SK-N-SH (cell line): ENCODE data around the gene CELF4. TPM values are rescaled to one million over a fixed set of nuclear protein-coding genes. Genes with fewer than 3 reads are reported as not detected.
A peak's percentile ranks its signal among the peaks of the same experiment; 100 is the strongest.

Experiments
- CTCF ChIA-PET: fragments of 300-600, 350-600 bp; formaldehyde crosslinking; extraction: SDS; loops from one replicate; lab custom pipeline; 2021; lab: Yijun Ruan, JAX
- POLR2A ChIA-PET: fragments of 350-600 bp; sonication (Branson Sonifier 250); formaldehyde crosslinking; extraction: SDS; loops from one replicate; lab custom pipeline; 2020; ENCODE audit warnings: antibody characterized with exemption, inconsistent platforms; lab: Yijun Ruan, JAX
- DNase-seq: peaks from one replicate; pipeline ENCODE4 v3.0.0; 2012
- H2AFZ ChIP-seq: fragments of 200-600 bp; sonication (generic); 2 replicates; pipeline ENCODE4 v1.8.1; 2016; ENCODE audit warnings: antibody characterized with exemption, mild to moderate bottlenecking, low read depth
- H3F3A ChIP-seq: fragments of 200-600 bp; sonication (generic); replicated peaks from 2 replicates; pipeline ENCODE3; 2016; ENCODE audit warnings: antibody characterized with exemption, mild to moderate bottlenecking; ENCODE audit not compliant: insufficient read depth
- H3K27ac ChIP-seq, 2 experiments: fragments of 200-500 bp in 1 of 2; fragments of 200-600 bp in 1 of 2; sonication (Bioruptor generic) in 1 of 2; sonication (generic), shearing (Covaris generic) in 1 of 2; 2 replicates each; pipeline versions ENCODE4 v1.5.1 to v1.6.1; 2014 to 2016; ENCODE audit warnings: low read depth in 2 of 2, inconsistent platforms in 1 of 2, low read length in 1 of 2, mild to moderate bottlenecking in 1 of 2, mixed read lengths in 1 of 2
- H3K27me3 ChIP-seq: fragments of 200-600 bp; sonication (generic), shearing (Covaris generic); 2 replicates; pipeline ENCODE4 v1.6.1; 2016; ENCODE audit warnings: mixed run types; ENCODE audit not compliant: insufficient read depth
- H3K36me3 ChIP-seq, 2 experiments: fragments of 200-500 bp in 1 of 2; fragments of 200-600 bp in 1 of 2; sonication (Bioruptor generic) in 1 of 2; sonication (generic) in 1 of 2; replicated peaks in 1 of 2; 2 replicates each; pipeline versions ENCODE3 to v1.5.1; 2014 to 2016; ENCODE audit warnings: low read length in 1 of 2, mild to moderate bottlenecking in 1 of 2; ENCODE audit not compliant: insufficient read depth in 2 of 2, control insufficient read depth in 1 of 2
- H3K4me1 ChIP-seq, 2 experiments: fragments of 200-500 bp in 1 of 2; fragments of 200-600 bp in 1 of 2; sonication (Bioruptor generic) in 1 of 2; sonication (generic), shearing (Covaris generic) in 1 of 2; 2 replicates each; pipeline versions ENCODE4 v1.5.1 to v1.6.1; 2014 to 2016; ENCODE audit warnings: low read depth in 1 of 2, low read length in 1 of 2, mixed run types in 1 of 2; ENCODE audit not compliant: insufficient read depth in 2 of 2, control insufficient read depth in 1 of 2
- H3K4me2 ChIP-seq: fragments of 200-600 bp; sonication (generic), shearing (Covaris generic); 2 replicates; pipeline ENCODE4 v1.6.1; 2017; ENCODE audit warnings: mixed run types
- H3K4me3 ChIP-seq, 2 experiments: fragments of 200-500 bp in 1 of 2; fragments of 200-600 bp in 1 of 2; sonication (Bioruptor generic) in 1 of 2; sonication (generic), shearing (Covaris generic) in 1 of 2; 2 replicates each; pipeline versions ENCODE4 v1.5.1 to v1.8.1; 2014 to 2016; ENCODE audit warnings: low read depth in 2 of 2, inconsistent platforms in 1 of 2, low read length in 1 of 2, mild to moderate bottlenecking in 1 of 2, mixed read lengths in 1 of 2, moderate library complexity in 1 of 2
- H3K79me2 ChIP-seq: fragments of 200-600 bp; sonication (generic); 2 replicates; pipeline ENCODE4 v1.8.1; 2017; ENCODE audit warnings: mild to moderate bottlenecking; ENCODE audit not compliant: insufficient read depth
- H3K9ac ChIP-seq: fragments of 200-600 bp; sonication (generic); 2 replicates; pipeline ENCODE4 v1.6.1; 2017; ENCODE audit warnings: mixed run types
- H3K9me2 ChIP-seq: fragments of 200-600 bp; sonication (generic); 2 replicates; pipeline ENCODE4 v1.6.1; 2017; ENCODE audit warnings: mixed run types
- H3K9me3 ChIP-seq: fragments of 200-600 bp; sonication (generic); 2 replicates; pipeline ENCODE4 v1.6.1; 2017; ENCODE audit warnings: mixed run types, mild to moderate bottlenecking, moderate library complexity
- H4K20me1 ChIP-seq: fragments of 200-600 bp; sonication (generic); 2 replicates; pipeline ENCODE4 v1.6.1; 2017; ENCODE audit warnings: mild to moderate bottlenecking, mixed run types; ENCODE audit not compliant: insufficient read depth
- GATA2 ChIP-seq: sonication (generic); formaldehyde crosslinking; IDR thresholded peaks from 2 replicates; pipeline ENCODE4 v1.5.0; 2020; ENCODE audit warnings: mild to moderate bottlenecking, missing genetic modification reagents
- PBX3 ChIP-seq: IDR thresholded peaks from 2 replicates; pipeline ENCODE4; 2012
- RFX5 ChIP-seq: IDR thresholded peaks from 2 replicates; pipeline ENCODE4 v1.6.1; 2012; ENCODE audit warnings: mild to moderate bottlenecking, improper control_type of control experiment, low read length
- SMC3 ChIP-seq: IDR thresholded peaks from 2 replicates; pipeline ENCODE4 v1.6.1; 2012; ENCODE audit warnings: low read depth, low read length, improper control_type of control experiment
- TCF12 ChIP-seq: IDR thresholded peaks from 2 replicates; pipeline ENCODE4 v1.4.0; 2012
- WGBS: methylation state at CpG from one replicate; pipeline ENCODE4 v1.1.6; 2017; ENCODE audit warnings: low lambda C conversion rate; 5-methylcytosine and 5-hydroxymethylcytosine counted together
- polyA plus RNA-seq, 3 experiments: library from polyadenylated mRNA; depleted of rRNA; stranded (reverse); fragments of >200 nt; gene quantifications; 2 replicates each; pipeline ENCODE4 v1.2.3, GENCODE V29; 2012
- TF ChIP-seq, protein P1 (sequence below): IDR thresholded peaks from 2 replicates; pipeline ENCODE4 v1.4.0; 2012; ENCODE audit warnings: low read depth, borderline replicate concordance

Gene CELF4
- polyA plus RNA-seq, 1 of the 3 experiments (the other 2 are of a cell fraction), result 0.26 TPM

- Histone ChIP-seq H3K27me3 (no peaks in the 10 kb centered on the region), H3K4me3 (no peak overlapping the region), H2AFZ (no peak overlapping the region), H4K20me1 (no peaks in the 10 kb centered on the region), H3K9me2 (no peaks in the 10 kb centered on the region), H3F3A (no peaks in the 10 kb centered on the region), H3K36me3 (no peaks in the 10 kb centered on the region), H3K27ac (no peak overlapping the region), H3K9ac (no peak overlapping the region), H3K79me2 (no peaks in the 10 kb centered on the region), H3K9me3 (no peaks in the 10 kb centered on the region), H3K4me2 (no peak overlapping the region), H3K4me1 (peaks cover 0 to 8% of the 10 kb centered on the region in 2 experiments; a peak in 1 of 4 replicates)
- peak; percentile 18 for DNase-seq
- TF ChIP-seq GATA2 (CRISPR knock-in tag) (no peak), PBX3 (no peak), RFX5 (no peak), TCF12 (no peak)
- TF ChIP-seq, protein P1, sequence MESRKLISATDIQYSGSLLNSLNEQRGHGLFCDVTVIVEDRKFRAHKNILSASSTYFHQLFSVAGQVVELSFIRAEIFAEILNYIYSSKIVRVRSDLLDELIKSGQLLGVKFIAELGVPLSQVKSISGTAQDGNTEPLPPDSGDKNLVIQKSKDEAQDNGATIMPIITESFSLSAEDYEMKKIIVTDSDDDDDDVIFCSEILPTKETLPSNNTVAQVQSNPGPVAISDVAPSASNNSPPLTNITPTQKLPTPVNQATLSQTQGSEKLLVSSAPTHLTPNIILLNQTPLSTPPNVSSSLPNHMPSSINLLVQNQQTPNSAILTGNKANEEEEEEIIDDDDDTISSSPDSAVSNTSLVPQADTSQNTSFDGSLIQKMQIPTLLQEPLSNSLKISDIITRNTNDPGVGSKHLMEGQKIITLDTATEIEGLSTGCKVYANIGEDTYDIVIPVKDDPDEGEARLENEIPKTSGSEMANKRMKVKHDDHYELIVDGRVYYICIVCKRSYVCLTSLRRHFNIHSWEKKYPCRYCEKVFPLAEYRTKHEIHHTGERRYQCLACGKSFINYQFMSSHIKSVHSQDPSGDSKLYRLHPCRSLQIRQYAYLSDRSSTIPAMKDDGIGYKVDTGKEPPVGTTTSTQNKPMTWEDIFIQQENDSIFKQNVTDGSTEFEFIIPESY, result no peak
- ChIA-PET POLR2A (no interaction called here), CTCF (no interaction called here)
- WGBS, result 49% methylated on average over 4 of the region's 4 CpGs
These were observed 322.6 kb downstream of the CELF4 start for GRCh38 chr18:37242826-37243560.

- peaks cover 0 to 8% of the 10 kb centered on the region in 2 experiments; a peak in 1 of 4 replicates for H3K4me1 ChIP-seq
- H3K9me3 ChIP-seq, result no peaks in the 10 kb centered on the region
- no peak overlapping the region for H3K27ac ChIP-seq
- no peak overlapping the region for H2AFZ ChIP-seq
- no peak overlapping the region for H3K9ac ChIP-seq
- H3K27me3 ChIP-seq, result no peaks in the 10 kb centered on the region
- DNase-seq, result no peak
- no peak overlapping the region for H3K4me2 ChIP-seq
- POLR2A ChIA-PET, result no interaction called here
- CTCF ChIA-PET, result interaction anchor here (0.6 kb wide), 1 partner anchor 1857 kb away, joined by 3 read pairs; no protein-coding TSS in a partner anchor
- H3K36me3 ChIP-seq, result no peaks in the 10 kb centered on the region
- TF ChIP-seq SMC3 (no peak), GATA2 (CRISPR knock-in tag) (no peak)
- 63% methylated on average over 6 of the region's 6 CpGs for WGBS
- no peaks in the 10 kb centered on the region for H3K79me2 ChIP-seq
- no peaks in the 10 kb centered on the region for H4K20me1 ChIP-seq
- no peak overlapping the region for H3K4me3 ChIP-seq
- H3F3A ChIP-seq, result no peaks in the 10 kb centered on the region
- no peaks in the 10 kb centered on the region for H3K9me2 ChIP-seq
These were observed 323.5 kb downstream of the CELF4 start for GRCh38 chr18:37242091-37242490.
